Testis (tissue), 3 donors: Measurements from ENCODE around the gene FBXO31. TPM values are rescaled to one million over a fixed set of nuclear protein-coding genes. Genes with fewer than 3 reads are reported as not detected.

Experiments
- DNase-seq: peaks from one replicate; pipeline ENCODE4 v3.0.0-alpha.2; 2019
- H3K27ac ChIP-seq, 2 donors: fragments of 200-600 bp; sonication (generic); one replicate each; pipeline ENCODE4 v1.5.1; 2019
- H3K27me3 ChIP-seq: fragments of 200-600 bp; sonication (generic); one replicate; pipeline ENCODE4 v1.5.1; 2019
- H3K36me3 ChIP-seq: fragments of 200-600 bp; sonication (generic); one replicate; pipeline ENCODE4 v1.5.1; 2017; ENCODE audit warnings: low read depth; ENCODE audit errors: missing control alignments
- H3K4me1 ChIP-seq: fragments of 200-600 bp; sonication (generic); one replicate; pipeline ENCODE4 v1.5.1; 2019
- H3K4me3 ChIP-seq, 2 donors: fragments of 200-600 bp; sonication (generic); one replicate each; pipeline ENCODE4 v1.5.1; 2017 to 2019
- H3K9me3 ChIP-seq: fragments of 200-600 bp; sonication (generic); one replicate; pipeline ENCODE4 v1.5.1; 2017
- CTCF ChIP-seq, 3 experiments: fragments of 450-650 bp in 2 of 3; fragments of 200-600 bp in 1 of 3; sonication (generic) in 1 of 3; IDR thresholded peaks; one replicate each; pipeline ENCODE4 v1.5.1; 2016 to 2019; ENCODE audit warnings: antibody characterized with exemption in 3 of 3, mild to moderate bottlenecking in 2 of 3, moderate library complexity in 1 of 3
- POLR2A ChIP-seq: fragments of 450-650 bp; IDR thresholded peaks from one replicate; pipeline ENCODE4 v1.6.1; 2017; ENCODE audit warnings: antibody characterized with exemption, mild to moderate bottlenecking, moderate library complexity
- WGBS, 2 donors: methylation state at CpG; one replicate each; pipeline ENCODE4 v1.1.5; 2018; 5-methylcytosine and 5-hydroxymethylcytosine counted together
- intact Hi-C: fragments of 100-400 bp; cut with DNase I; formaldehyde crosslinking; loops from one replicate; pipeline ENCODE4 v1.15.1; 2023; ENCODE audit warnings: low total_unique reads
- polyA plus RNA-seq: library from polyadenylated mRNA; stranded (reverse); fragments of 350-450 nt; fragmentation: Illumina TruSeq; extraction: RNeasy Lipid Tissue Mini Kit (QIAGEN cat#74804); gene quantifications from one replicate; pipeline ENCODE4 v1.2.3, GENCODE V29; 2014; ENCODE audit warnings: low read depth, low replicate concordance; ENCODE audit not compliant: insufficient read depth
- total RNA-seq, 2 donors: library from RNA; depleted of rRNA; stranded (reverse); fragments of >200 nt; gene quantifications; one replicate each; pipeline ENCODE4 v1.2.3, GENCODE V29; 2016

FBXO31 gene
- total and polyA plus RNA-seq, 3 donors from 2014 or later = 73.9 to 215 (median 115) TPM

- intact Hi-C loops = no loop called here
- WGBS, 2 donors = 96 to 97% methylated on average over 16 of the region's 16 CpGs
- no peak overlapping the region for H3K27ac ChIP-seq
- TF ChIP-seq POLR2A (no peak), CTCF (IDR thresholded peaks at IDR 0.05) (no peak)
- H3K9me3 ChIP-seq = no peaks in the 10 kb centered on the region
- no peaks in the 10 kb centered on the region for H3K27me3 ChIP-seq
- no peak overlapping the region for H3K4me3 ChIP-seq
- H3K4me1 ChIP-seq = peaks cover 11% of the 10 kb centered on the region
- no peaks in the 10 kb centered on the region for H3K36me3 ChIP-seq
- no peak for DNase-seq
These were observed 22.5 kb downstream of the FBXO31 start for GRCh38 chr16:87360862-87361610.

GRCh38 chr16:87359121-87359520, 24.5 kb downstream of the FBXO31 start:
- 95 to 97% methylated on average over 7 of the region's 7 CpGs for WGBS, 2 donors
- no peak for TF ChIP-seq POLR2A

GRCh38 chr16:87358696-87359095, 24.9 kb downstream of the FBXO31 start:
- no peak overlapping the region for H3K27ac ChIP-seq
- no peaks in the 10 kb centered on the region for H3K36me3 ChIP-seq
- no peak overlapping the region for H3K4me3 ChIP-seq
- peaks cover 1% of the 10 kb centered on the region for H3K4me1 ChIP-seq
- no peaks in the 10 kb centered on the region for H3K27me3 ChIP-seq
- WGBS, 2 donors = 85 to 91% methylated on average over 9 of the region's 9 CpGs
- intact Hi-C loops = no loop called here
- TF ChIP-seq POLR2A (no peak), CTCF (IDR thresholded peaks at IDR 0.05) (no peak)
- no peaks in the 10 kb centered on the region for H3K9me3 ChIP-seq
- no peak for DNase-seq

More at GRCh38 chr16:87359121-87359520, 24.5 kb downstream of the FBXO31 start:
- H3K27ac ChIP-seq = no peak overlapping the region
- H3K27me3 ChIP-seq = no peaks in the 10 kb centered on the region
- DNase-seq = no peak
- H3K4me3 ChIP-seq = no peak overlapping the region
- H3K4me1 ChIP-seq = peaks cover 6% of the 10 kb centered on the region
- H3K36me3 ChIP-seq = no peaks in the 10 kb centered on the region
- intact Hi-C loops = no loop called here
- H3K9me3 ChIP-seq = no peaks in the 10 kb centered on the region

- no peak overlapping the region for H3K4me3 ChIP-seq
- H3K4me1 ChIP-seq = no peaks in the 10 kb centered on the region
- DNase-seq = no peak
- 93 to 96% methylated on average over 17 of the region's 17 CpGs for WGBS, 2 donors
- H3K27me3 ChIP-seq = no peaks in the 10 kb centered on the region
- intact Hi-C loops = no loop called here
- H3K36me3 ChIP-seq = no peaks in the 10 kb centered on the region
- no peak overlapping the region for H3K27ac ChIP-seq
- TF ChIP-seq CTCF (IDR thresholded peaks at IDR 0.05) (no peak), POLR2A (no peak)
- no peaks in the 10 kb centered on the region for H3K9me3 ChIP-seq
These were observed 25.3 kb downstream of the FBXO31 start for GRCh38 chr16:87358250-87358649.

- no peak for TF ChIP-seq POLR2A
- H3K9me3 ChIP-seq = no peaks in the 10 kb centered on the region
- no peaks in the 10 kb centered on the region for H3K4me1 ChIP-seq
- 89 to 93% methylated on average over 8 of the region's 8 CpGs for WGBS, 2 donors
- no peak for DNase-seq
- H3K36me3 ChIP-seq = no peaks in the 10 kb centered on the region
- no peak overlapping the region for H3K4me3 ChIP-seq
- intact Hi-C loops = no loop called here
- no peaks in the 10 kb centered on the region for H3K27me3 ChIP-seq
- H3K27ac ChIP-seq = no peak overlapping the region
These were observed 27.1 kb downstream of the FBXO31 start for GRCh38 chr16:87356491-87356853.

- H3K27ac ChIP-seq = no peak overlapping the region
- no peaks in the 10 kb centered on the region for H3K4me1 ChIP-seq
- H3K27me3 ChIP-seq = no peaks in the 10 kb centered on the region
- TF ChIP-seq POLR2A (no peak), CTCF (IDR thresholded peaks at IDR 0.05) (no peak)
- H3K36me3 ChIP-seq = no peaks in the 10 kb centered on the region
- no peak overlapping the region for H3K4me3 ChIP-seq
- WGBS, 2 donors = 95% methylated on average over 11 to 17 of the region's 17 CpGs
- H3K9me3 ChIP-seq = no peaks in the 10 kb centered on the region
- intact Hi-C loops = no loop called here
- DNase-seq = no peak
These were observed 30.0 kb downstream of the FBXO31 start for GRCh38 chr16:87353613-87354012.
